Measurements from ENCODE around the gene SPCS2.

GRCh38 chr11:75002516-75002915, 53.5 kb downstream of the SPCS2 start:
- TF ChIP-seq CTCF (IDR thresholded peaks at IDR 0.05) (no peak), POLR2A (IDR thresholded peaks at IDR 0.05) (no peak)
